ENCODE results near the gene SERPINA10.

- TF ChIP-seq EP300 (IDR thresholded peaks at IDR 0.05; ENCODE audit: low read depth in 2 of 2, low read length in 2 of 2), result no peak
- TF ChIP-seq EP300 (CRISPR knock-in tag; IDR thresholded peaks at IDR 0.05; ENCODE audit: borderline replicate concordance), result no peak
- no peak for TF ChIP-seq JUNB (CRISPR knock-in tag; IDR thresholded peaks at IDR 0.05; ENCODE audit: borderline replicate concordance)
These were observed 569 bp downstream of the SERPINA10 start for GRCh38 chr14:94292526-94292871.

Data from HepG2 (cell line).